NCI-H146 (cell line): ENCODE measurements around the gene P2RX3.
"Not testable (repeated sequence)": the region's sequence is repeated elsewhere in the genome, so short reads cannot be mapped to it uniquely, and the experiment has no call there.

ENCODE experiments used
- DNase-seq: peaks from one replicate; lab custom pipeline; 2025; lab: John Stamatoyannopoulos, UW

P2RX3 gene

DNA sequence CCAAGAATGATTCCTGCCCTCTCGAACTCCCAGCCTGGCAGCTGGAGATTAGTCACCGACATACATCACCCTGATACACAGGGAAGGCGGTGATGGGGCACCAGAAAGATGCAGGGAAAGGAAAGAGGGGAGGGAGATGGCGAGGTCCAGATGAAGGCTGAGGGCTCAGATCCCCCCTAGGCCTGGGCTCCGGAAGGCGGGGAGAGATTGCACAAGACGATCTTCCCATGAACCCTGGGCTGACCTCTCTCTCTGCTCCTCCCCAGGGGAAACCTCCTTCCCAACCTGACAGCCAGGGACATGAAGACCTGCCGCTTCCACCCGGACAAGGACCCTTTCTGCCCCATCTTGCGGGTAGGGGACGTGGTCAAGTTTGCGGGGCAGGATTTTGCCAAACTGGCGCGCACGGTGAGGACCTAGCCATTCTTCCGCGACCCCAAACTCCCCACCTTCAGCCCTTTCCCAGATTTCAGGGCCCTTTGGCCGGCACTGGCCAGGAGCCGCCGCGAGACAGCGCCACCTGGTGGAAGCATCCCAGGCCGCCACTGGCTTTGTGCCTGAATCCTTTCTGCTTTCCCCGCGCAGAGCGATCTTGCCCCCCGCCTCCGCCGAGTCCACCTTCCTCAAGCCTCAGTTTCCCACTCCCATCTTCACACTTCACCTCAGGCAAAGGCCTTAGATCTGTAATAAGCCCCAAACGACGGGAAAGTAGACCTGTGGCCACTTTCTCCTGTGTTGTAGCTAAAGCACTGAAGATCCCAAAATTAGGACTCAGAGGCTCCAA, 11.5 kb downstream of the P2RX3 start:
- DNase-seq = peak; percentile 44

DNA sequence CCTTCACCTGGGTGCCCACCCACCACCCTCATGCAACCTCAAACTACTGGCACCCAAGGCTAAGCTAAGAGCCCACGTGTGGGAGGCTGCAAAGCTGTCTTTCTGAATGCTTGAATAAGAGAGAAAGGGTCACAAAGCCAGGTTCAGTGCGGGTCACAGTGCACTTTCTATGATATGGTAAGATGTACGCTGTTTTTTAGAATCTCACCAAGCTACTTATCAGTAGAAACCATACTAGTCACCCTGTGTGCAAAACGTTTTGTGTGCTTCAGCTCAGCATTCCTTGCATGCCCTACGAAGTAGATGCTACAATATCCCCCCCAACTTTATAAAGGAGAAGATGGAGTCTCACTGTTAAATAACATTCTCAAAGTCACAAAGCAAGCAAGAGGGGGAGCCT, 14.9 kb downstream of the P2RX3 start:
- no peak for DNase-seq

DNA sequence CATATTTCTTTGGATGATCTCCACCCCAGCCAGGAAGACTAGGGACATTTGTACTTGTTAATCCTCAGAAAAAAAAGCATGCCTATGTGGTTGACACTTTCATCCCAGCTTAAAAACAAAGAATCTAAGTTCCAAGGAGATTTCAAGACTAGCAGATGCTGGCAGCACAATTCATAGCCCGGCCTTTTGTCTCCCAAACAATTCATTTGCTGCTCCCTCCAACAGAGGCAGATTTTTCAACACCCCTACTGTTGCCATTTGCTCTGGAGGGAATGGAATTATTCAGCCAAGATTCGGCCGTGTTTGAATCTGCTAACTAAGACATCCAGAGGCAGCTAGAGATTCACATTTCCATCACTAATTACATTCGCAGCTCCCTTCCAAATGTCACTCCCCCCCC, 15.3 kb downstream of the P2RX3 start:
- DNase-seq = no peak

DNA sequence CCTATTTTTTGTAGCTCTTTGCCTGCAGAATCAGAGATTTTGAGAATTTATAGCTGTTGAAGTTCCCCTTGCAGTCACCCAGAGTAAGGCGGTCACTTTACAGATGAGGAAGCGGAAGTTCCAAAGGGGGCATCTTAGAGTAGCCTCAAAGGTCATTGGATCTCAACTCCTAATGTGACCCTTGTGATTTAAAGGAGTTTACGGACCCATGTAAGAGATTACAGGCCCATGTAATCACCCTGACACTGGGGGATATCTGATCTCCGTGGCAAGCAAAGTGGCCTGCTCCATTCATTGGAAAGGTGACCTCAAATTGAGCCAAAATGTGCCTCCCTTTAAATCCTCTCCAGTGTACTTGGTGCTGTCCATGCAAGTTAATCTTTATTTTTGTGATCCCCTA, 15.7 kb downstream of the P2RX3 start:
- no peak for DNase-seq

DNA sequence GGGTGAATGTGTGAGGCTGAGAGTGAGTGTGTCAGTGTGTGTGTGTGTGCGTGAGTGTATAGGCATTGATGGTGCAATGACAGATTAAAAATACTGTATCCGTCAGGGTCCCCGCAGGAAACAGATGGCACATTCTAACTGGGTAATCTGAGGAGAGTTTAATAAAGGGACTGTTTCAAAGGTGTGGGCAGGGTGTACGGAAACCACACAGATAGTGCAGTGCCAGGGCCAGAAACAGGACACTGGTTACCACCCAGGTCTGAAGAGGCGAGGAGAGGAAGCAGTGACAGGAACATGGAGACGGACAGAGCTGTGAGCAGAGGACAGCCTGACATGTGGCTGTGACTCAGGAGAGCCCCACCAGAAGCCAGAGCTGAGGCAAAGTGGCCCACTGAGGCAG, 16.5 kb downstream of the P2RX3 start:
- DNase-seq = no peak

DNA sequence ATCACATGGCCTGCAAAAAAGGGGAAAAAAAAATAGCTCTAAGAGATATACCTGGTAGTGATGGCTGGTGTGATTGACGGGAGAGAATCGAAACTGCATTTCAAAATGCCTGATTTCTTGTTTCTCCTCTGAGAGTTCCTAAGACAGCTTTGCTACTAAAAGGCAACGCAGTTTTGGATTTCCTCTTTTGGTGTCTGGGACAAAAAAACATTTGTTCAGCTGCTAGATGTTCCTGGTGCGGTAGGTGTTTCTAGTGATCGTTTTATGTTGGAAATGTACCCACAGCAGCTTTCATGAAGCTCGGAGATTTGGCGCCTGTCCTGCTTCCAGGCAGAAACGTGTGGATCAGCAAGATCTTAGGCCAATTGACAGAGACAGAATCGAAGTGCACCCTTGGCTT, 18.1 kb downstream of the P2RX3 start:
- DNase-seq = no peak

DNA sequence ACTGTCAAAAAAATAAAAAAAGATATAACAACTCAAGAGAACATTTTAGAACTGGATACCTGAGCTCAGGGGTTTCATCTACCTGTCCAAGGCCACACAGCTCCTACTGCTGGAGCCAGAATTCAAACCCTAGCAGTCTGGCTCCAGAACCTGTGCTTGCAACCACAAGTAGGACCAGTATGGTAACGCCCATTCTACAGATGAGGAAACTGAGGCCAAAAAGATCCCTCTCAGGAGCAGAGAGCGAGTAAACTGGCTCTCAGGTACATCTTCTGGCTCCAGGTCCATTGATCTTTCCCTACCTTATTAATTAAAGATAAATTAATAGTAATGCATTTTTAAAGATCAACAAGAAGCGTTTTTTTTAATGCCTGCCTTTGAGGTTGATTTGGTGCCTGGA, 19.2 kb downstream of the P2RX3 start:
- no peak for DNase-seq

DNA sequence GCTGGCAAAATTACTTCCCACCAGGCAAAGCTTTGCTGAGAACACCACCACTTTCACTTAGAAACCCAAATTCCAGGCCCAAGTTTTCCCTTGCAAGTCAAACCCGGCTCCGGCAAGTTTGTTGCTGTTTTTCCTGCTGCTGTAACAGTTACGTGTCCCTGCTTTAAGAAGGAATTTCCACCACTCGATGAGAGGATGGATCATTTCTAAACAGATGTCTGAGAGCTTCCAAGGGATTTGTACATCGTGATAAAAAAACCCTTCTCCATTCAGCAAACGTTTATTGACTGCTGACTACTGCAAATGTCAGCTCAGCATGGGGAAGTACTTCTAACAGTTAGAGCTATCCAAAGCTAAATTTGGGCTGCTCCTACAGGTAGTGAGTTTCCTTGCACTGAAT, 19.7 kb downstream of the P2RX3 start:
- DNase-seq = no peak

DNA sequence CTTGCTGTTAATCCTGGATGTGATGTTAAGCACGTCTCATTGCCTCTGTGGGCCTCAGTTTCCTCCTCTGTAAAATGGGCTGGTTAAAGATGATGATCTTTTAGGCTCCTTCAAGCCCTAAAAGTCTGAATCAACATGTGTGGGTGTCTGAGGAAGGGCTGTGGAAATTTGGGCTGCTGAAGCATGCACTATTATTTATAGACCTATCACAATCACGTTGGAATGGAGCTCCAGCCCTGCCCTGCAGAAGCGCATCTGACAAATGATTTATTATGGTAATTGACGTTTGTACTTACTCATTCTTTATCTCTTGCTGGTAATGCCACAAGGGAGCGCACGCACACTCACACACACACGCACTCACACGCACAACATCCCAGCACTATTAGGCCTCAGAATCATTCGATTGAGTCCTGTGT, 20.4 kb downstream of the P2RX3 start:
- no peak for DNase-seq

DNA sequence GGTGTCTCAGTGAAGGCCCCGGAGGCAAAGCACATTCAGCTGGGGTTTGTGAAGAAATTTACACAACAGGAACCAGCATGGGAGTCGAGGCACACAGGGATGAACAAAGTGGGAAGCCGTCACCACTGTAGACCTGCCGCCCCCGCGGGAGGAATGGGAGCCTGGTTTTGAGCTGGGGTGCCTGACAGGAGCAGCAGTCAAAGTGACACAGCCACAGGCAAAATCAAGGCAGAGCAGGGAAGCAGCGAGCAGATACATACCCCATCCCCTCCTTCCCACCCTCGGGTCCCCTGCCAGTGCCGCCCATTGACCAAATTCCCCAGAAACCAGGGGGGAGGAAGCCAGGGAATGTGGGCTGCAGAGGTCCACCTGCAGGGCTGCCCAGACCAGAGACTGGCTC, 20.8 kb downstream of the P2RX3 start:
- DNase-seq = no peak

DNA sequence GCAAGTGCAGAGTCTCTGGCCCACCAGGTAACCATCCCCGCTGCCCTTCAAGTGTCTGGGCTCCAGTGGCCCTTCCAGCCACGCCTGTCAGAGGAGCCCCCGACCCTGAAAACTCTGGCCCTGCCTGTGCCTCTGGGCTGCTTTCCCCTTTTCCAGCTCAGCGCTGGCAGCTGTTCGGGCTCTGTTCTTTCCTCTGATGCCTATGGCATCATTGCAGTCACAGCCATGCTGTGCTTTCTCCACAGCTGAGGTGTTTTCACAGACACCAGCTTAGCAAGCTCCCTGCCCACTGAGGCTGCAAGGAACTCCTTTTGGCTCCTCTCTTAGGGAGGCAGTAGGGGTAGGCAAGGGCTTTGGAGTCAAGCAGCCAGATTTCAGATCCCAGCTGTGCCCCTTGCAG, 21.2 kb downstream of the P2RX3 start:
- DNase-seq = no peak

DNA sequence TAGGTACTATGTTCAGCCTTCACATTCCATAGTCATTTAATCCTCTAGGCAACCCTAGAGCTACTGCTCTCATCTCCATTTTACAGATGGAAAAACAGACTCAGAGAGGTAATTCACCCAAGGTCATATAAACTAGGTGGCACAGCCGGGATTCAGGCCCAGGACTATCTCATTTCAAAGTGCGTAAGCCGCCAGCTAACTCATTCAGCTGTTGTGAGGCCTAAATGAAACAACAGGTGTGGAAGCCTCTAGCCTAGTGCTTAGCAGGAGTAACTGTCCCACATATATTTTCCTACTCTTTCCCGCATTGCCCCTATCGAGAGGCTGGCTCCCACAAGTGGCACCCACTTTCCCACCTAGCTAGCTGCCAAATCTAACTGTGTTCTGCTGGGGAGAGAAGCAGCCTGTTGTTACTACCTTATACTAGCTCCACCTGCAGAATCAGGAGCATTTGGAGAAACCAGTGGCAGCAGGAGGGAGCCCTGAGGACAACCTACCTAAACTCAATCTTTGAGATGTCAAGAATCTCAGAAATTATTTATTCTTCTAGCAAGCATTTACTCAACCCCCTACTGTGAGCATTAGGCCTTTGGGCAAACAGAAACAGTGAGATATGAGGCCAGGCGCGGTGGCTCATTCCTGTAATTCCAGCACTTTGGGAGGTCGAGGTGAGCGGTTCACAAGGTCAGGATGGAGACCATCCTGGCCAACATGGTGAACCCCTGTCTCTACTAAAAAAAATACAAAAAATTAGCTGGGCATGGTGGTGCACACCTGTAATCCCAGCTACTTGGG, 21.9 kb downstream of the P2RX3 start:
- DNase-seq = peak; percentile 26

DNA sequence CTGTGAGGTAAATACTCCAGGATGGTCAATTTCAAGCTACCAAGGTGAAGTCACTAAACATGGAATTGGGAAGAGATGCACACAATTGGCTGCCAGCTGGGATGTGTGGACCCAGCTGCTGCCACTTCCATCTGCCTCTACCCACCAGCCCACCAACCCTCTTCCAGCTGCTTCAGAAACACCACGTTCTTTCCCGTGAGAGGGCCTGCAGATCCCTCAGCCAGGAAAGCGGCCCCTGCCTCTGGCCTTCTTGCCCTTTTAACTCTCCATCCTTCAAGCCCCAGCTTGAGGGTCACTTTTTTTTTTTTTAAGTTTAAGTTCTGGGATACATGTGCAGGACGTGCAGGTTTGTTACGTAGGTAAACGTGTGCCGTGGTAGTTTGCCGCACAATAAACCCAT, 22.8 kb downstream of the P2RX3 start:
- peak; percentile 15 for DNase-seq

DNA sequence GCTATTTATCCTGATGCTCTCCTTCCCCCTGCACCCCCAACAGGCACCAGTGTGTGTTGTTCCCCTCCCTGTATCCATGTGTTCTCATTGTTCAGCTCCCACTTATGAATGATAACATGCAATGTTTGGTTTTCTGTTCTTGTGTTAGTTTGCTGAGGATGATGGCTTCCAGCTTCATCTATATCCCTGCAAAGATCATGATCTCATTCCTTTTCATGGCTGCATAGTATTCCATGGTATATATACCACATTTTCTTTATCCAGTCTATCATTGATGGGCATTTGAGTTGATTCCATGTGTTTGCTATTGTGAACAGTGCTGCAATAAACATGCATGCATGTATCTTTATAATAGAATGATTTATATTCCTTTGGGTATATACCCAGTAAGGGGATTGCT, 23.3 kb downstream of the P2RX3 start:
- not testable (repeated sequence) for DNase-seq

DNA sequence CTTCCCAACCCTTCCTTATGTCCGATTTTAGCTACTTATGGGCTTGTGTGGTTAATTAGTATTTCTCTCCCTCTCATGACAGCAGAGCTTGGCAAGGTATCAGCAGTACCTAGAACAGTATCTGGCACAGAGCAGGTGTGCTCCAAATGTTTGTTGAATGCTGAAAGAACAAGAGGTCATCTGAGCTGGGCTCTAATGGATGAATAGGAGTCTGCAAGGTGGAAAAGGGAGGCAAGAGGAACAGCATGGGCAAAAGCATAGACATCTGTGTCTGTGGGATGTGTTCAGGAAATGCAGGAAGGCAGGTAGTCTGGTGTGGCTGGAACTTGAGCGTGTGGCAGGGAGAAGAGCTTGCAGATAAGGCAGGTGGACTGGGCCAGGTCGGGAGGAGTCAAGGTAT, 23.8 kb downstream of the P2RX3 start:
- DNase-seq = no peak

DNA sequence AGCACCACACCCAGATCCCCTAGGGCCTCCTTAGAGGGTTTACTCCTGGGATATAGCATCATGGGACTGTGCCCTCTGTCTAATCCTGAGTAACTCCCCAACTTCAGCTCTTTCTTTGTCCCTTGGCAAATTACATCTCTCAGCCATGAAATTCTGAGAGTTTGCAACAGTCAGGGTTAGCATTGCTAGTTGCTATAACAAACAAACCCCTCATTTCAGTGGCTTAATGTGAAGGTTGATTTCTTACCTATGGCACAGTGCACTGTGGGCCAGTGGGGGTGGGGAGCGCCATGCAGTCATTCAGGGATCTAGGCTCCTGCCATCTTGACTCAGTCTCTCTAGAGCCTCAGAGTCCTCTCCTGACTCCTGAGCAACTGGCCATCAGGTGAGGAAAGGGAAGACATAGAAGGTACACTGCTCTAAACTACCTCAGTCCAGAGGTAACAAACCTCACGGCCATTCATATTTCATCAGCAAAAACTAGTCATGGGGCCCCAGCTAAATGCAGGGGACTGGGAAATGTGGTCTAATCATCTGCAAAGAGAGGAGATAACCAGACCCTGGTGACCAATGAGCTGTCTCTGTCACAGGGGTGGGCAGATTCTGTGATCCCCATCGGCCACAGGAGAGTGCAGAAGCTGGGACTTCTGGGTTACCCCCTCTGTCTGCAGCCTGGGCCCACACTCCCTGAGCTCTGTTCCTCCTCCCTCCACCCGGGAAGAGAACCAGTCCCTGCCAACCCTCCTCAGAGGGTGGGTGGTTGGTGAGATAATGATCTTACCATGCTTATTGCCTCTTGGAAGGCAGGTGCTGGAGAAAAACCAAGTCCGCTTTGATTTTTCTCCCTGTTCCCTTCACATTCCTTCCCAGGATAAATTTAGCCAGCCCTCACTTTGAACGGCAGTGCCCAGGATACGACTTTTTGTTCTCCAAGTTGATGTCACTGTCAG, 25.3 kb downstream of the P2RX3 start:
- no peak for DNase-seq

DNA sequence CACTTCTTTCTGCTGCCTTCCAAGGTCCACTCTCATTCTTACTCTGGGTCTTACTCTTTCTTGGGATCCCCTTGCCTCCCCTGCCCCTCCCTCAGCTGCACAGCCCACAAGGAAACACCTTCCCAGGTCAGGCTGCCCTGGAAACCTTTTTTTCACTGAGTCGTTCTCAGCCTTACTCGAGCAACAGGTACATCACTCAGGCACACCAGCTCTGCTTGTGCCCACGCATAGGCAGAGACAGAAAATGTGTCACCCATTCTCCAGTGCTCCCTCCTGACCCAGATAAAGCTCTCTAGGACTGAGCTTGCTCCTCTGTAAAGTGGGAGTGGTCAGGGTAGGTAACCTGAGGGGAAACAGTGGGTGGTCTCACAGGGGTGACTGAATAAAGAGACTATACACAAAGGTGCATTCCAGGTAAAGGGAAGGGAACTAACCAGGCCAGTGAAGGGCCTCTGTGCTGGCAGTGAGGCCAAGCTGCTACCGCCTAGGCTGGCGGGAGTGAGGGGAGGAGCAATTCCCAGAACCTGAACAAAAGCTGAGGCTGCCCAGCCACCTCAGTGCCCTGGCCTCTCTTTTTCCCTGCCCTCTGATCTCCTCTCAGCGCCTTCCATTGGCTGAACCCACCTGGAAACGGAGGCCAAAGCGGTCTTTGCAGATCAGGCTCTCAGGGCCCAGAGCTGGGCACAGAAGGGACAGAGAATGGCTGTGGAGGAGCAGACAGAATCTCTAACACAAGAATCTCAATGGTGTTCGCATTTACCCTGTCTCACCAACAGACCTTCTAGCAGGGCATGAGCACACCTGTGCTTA, 26.9 kb downstream of the P2RX3 start:
- DNase-seq = peak; percentile 33

DNA sequence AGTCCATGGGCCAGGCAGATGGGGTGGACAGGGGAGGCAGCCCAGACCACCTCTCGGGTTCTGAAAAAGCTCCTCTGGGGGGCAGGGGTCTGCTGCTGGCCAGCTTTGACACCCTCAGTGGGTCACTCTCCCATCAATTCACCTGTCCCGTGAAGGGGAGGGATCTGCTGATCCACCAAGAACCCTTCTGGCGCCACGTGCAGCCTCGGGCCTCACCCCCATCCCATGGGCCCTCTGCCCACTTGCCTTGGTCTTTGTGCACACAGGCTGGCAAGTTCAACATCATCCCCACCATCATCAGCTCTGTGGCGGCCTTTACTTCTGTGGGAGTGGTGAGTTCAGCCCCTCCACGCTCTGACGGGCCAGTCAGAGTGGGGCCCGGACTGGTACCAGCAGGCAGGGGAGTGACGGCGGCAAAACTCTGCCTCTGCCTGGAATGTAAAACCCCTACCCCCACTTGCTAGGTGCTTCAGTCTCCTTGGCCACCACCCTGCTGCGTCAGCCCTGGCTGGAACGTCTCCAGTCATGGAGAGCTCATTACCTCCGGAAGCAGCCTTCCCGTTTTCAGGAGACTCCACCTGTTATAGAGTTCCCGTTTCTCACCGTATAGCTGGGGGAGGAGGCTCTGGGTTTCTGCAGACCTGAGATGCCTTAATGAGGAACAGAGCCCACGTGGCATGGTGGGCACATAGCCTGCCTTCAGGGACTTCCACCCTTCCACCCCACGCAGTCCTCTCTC, 30.1 kb downstream of the P2RX3 start:
- no peak for DNase-seq

DNA sequence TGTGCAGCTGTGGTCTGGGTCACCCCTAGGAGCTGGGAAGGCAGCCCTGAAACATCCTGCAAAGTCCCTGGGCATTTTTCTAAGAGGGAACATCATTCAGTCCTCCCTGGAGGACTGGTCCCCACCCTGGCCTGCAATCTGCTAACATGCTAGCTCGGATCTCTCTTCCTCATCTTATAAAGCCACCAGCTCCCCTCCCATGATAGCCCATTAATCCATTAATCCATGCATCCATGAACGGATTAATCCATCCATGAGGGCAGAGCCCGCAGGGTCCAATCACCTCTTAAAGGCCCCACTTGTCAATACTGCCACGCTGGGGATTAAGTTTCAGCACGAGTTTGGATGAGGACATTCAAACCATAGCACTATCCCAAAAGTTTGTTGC, 30.7 kb downstream of the P2RX3 start:
- DNase-seq = no peak

DNA sequence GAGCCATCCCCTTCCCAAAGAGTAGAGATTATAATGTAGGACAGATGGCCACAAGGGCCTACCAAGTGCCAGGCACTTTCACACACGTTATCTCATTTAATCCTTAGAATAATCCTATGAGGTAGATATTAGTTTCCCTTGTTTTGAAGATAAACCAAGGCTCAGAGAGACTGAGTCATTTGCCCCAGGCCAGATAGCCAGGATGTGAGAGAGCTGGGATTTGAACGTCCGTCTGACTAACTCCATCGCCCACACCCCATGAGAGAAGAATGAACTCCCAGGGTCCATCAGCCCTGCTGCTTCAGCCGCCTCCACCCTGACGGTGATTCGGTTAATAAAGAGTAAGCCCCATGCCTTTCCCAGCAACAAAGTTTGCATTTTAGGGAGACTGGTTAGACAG, 32.1 kb downstream of the P2RX3 start:
- DNase-seq = no peak

DNA sequence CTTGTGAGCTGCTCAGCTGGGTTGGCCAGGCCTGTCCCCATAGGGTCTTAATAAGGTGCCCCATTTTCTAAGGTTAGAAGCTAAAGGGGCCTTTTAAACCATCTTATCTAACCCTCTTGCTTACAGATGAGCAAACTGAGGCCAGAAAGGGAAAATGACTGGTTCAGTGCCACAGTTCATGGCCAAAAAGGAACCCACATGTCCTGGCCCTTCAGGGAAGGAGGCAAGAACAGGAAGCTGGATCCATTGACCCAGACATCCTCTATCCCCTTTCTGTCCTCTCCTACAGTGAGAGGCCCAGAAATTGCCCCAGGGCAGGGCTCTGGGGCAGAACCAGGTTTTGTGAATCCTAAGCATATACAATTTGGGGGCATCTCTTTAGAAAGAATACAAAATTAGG, 32.8 kb downstream of the P2RX3 start:
- no peak for DNase-seq
